ENCODE results near the gene CDC42SE2.
"Not testable (repeated sequence)": the region's sequence is repeated elsewhere in the genome, so short reads cannot be mapped to it uniquely, and the experiment has no call there.

Gene CDC42SE2

GRCh38 chr5:131279204-131279603, 15.4 kb downstream of the CDC42SE2 start:
- DNase-seq = no peak

- no peak for DNase-seq
Observed at GRCh38 chr5:131280417-131280816, 16.6 kb downstream of the CDC42SE2 start.

DNA sequence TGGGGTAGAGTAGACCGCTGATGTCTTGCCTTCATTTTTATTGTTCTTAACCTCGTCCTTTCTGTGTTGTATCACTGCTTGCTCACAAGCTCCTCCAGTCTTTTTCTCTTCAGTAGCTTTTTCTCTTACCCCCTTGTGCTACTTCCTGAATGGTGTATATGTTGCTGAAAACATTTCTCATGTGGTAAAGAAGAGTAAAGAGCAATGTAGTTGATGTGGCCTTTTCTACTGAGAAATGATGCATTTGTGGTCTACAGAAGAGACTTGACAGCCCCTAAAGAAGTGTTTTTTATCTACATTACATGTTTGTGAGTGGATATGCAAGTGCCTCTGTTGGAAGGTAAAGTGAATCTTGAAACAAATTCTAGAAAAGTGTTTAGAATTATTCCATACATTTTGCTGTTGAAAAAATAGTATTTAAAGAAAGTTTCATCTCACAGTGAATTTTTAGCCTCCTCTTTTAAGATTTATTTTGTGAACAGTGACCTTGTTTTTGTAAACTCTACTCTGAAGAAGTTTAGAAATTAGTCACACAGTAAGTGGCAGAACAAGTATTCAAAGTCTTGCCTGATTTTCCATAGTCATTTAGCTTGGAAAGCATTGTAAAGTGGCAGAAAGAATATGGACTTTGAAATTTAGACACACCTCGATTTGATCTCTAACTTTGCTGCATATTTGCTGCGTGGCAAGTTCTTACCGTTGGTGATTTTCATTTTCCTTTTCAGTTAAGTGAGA, 17.4 kb downstream of the CDC42SE2 start:
- DNase-seq = no peak

DNA sequence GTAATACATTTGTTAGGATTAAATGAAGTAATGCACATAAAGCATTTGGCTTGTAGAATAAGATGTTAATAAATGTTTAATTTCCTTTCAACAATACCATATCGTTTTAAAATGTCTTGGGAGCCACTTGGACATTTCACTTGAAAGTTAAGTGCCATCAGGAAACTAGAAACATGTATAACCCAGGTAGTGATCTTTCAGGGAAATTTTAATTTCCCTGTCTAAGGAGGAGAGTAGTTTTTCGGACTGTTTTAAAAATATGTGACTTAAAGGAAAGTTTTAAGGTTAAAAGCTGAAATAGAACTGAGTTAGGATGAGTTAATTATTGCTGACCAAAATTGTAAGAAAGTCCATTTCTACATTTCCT, 18.0 kb downstream of the CDC42SE2 start:
- DNase-seq = no peak

DNA sequence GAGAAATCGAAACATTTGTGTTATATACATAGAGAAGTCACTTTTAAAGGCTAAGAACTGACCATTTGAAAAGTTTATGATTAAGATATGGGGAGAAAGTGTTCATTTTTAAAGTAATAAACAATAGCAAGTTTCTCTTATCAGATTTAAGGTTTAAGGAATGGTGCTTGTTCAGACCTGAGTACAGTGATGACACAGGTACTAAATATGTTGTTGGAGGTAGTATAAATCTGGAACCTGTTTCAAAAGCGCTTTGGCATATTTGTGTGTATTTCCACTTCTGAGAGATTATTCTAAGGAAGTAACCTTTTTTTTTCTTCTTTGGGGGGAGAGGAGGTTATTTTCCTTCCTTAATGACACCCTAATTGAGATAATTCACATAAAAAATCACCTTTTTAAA, 18.4 kb downstream of the CDC42SE2 start:
- no peak for DNase-seq

DNA sequence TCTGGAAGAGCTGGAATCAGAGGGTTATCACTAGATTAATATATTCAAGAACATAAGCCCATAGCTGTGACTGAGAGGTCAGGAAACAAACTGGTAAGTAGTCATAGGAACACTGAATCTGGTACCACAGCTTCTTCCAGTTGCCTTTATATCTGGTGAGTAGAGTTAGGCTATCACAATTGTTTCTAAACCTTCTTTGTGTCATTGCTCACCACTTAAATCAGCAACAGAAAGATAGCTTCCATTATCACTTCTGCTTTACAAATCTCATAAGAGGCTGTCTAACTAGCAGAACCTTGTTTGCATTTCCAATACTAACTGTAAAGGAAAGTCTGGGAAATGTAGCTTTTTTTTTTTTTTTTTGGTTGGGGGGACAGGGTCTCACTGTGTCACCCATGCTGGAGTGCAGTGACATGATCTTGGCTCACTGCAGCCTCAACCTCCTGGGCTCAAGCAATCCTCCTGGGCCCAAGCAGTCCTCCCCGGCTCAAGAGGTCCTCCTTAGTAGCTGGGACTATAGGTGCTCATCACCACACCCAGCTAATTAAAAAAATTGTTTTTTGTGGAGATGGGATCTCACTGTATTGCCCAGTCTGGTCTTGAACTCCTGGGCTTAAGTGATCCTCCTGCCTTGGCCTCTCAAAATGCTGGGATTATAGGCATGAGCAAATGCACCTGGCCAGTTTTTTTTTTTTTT, 22.0 kb downstream of the CDC42SE2 start:
- no peak for DNase-seq

DNA sequence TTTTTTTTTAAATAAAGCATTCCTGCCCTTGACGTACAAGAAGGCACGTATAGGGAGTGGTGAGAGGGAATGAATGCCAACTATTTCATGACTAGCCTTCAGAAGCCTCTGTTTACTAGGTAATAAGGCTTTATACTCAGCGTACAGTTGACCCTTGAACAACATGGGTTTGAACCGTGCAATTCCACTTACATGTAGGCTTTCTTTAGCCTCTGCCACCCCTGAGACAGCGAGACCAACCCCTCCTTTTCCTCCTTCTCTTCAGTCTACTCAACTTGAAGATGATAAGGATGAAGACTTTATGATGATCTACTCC, 22.5 kb downstream of the CDC42SE2 start:
- DNase-seq = no peak

GRCh38 chr5:131288328-131288727, 24.5 kb downstream of the CDC42SE2 start:
- no peak for DNase-seq

GRCh38 chr5:131289738-131290137, 25.9 kb downstream of the CDC42SE2 start:
- no peak for DNase-seq

DNA sequence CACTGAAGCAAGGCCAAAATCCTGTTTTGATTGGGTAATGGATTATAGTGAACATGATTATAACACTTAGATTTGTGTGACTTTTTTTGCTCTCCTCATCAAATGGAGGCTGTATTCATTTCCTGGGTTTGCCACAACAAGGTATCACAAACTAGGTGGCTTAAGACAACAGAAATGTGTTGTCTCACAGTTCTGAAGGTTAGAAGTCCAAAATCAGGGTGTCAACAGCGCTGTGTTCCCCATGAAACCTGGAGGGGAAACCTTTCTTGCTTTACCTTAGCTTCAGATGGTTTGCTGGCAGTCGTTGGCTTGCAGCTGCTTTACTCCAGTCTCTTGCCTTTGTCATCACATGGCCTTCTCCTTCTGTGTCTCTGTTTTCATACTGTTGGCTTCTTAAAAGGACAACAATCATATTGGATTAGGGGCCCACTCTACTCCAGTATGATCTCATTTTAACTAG, 32.4 kb downstream of the CDC42SE2 start:
- DNase-seq = no peak

DNA sequence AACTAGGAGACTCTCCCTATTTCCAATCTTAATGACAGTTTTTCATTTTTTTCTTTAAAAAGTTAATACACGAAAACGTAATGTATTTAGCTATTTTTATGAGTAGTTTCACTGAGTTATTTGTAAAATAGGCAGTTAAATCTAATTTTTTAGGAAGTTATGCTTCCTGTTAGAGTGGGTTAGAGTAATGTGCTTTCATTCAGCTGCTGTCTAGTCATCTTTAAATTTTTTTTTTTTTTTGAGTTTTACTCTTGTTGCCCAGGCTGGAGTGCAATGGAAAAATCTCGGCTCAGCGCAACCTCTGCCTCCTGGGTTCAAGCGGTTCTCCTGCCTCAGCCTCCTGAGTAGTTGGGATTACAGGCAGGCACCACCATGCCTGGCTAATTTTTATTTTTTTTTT, 34.0 kb downstream of the CDC42SE2 start:
- DNase-seq = no peak

- no peak for DNase-seq
Observed at GRCh38 chr5:131299465-131299864, 35.6 kb downstream of the CDC42SE2 start.

DNA sequence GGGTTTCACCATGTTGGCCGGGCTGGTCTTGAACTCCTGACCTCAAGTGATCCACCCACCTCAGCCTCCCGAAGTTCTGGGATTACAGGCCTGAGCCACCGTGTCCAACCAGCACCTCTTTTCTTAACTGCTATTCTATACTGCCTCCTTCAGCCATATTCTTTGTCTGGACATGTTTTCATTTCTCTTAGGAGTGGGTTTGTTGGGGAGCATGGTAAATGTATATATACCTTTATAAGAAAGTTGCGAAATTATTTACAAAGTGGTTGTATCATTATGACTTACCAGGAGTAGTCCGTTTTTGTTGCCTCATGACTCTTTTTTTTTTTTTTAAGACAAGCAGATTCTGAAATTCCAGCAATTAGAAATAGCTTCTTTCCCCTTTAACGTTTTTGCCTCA, 38.7 kb downstream of the CDC42SE2 start:
- no peak for DNase-seq

DNA sequence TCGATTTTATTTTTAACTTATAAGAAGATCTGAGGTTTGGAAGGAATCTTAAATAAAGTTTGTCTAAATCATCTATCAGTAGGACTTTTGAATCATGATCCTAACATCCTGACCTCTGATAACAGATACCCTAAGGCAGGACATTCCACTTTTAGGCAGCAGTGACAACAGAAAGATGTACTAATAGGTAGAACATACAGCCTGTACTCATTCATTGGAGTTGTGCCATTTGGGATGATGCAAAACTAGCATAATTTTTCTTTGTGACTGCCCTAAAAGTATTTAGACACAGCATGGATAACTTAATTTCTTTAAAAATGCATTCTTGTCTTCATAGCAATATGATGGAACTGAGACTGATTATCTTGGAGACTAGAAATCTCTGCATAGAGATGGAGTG, 39.7 kb downstream of the CDC42SE2 start:
- no peak for DNase-seq

DNA sequence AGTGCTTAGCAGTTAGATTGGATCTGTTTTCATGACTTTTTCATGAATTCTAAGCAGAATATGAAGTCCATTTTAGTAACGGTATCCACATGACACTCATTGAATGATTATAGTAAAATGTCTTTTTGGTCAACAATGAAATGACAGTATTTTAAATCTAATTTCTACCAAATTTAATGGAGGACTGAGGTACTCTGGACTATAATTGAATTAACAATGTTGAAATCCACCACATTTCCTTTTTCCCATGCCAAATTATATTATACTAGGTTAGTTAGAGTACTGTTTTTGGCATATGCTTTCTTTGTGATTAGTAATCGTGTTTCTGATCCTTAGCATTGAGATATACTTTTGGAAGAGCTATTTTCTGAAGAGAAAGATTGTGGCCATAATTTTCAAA, 40.6 kb downstream of the CDC42SE2 start:
- no peak for DNase-seq

DNA sequence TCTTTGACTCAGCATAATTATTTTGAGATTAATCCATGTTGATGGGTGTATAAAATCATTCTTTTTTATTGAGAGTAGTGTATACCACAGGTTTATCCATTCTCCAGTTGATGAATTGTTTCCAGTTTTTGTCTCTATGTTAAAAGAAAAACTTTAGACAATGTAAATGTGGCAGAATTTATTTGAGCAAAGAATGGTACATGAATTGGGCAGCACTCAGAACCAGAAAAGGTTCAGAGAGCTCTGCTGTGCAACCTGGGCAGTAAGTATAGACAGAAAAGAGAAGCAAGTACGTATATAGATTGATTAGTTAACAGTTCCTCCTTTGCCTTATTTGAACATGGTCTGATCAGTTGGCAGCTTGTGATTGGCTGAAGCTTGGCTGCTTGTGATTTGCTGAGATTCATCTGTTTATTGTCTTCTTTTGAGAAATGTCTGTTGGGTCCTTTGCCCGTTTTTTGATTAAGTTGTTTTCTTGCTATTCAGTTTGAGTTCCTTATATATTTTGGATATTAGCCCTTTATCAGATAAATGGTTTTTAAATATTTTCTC, 41.4 kb downstream of the CDC42SE2 start:
- DNase-seq = no peak

DNA sequence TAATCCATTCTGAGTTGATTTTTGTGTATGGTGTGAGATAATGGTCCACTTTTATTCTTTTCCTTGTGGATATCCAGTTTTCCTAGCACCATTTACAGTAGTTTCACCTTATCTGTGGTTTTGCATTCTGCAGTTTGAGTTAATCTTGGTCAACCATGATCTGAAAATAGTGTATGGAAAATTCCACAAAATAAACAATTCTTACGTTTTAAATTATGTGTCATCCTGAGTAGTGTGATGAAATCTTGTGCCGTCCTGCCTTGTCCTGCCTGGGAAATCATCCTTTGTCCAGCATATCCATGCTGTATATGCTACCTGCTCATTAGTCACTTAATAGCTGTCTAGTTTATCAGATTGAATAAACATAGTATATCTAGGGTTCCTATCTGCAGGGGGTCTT, 42.1 kb downstream of the CDC42SE2 start:
- DNase-seq = no peak

- not testable (repeated sequence) for DNase-seq
Observed at GRCh38 chr5:131312235-131312772, 48.5 kb downstream of the CDC42SE2 start.

- DNase-seq = no peak
Observed at GRCh38 chr5:131316026-131316425, 52.2 kb downstream of the CDC42SE2 start.

DNA sequence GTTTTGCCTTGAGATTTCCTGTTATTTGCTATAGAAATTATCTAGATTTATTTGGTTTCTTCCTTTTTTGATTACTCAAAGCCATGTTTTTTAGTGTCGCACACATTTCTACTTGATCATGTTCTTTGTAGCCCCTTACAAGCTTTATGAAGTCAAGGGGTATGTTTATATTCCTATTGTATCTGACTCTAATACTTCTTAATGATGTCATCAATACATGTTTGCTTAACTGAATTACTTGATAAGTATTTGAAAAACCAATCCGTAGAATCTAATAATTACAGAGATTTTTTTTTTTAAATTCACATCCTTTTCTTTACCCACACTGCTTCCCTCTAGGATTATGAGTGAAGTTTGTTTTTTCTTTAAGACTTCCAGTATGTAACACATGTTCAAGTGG, 53.0 kb downstream of the CDC42SE2 start:
- no peak for DNase-seq

DNA sequence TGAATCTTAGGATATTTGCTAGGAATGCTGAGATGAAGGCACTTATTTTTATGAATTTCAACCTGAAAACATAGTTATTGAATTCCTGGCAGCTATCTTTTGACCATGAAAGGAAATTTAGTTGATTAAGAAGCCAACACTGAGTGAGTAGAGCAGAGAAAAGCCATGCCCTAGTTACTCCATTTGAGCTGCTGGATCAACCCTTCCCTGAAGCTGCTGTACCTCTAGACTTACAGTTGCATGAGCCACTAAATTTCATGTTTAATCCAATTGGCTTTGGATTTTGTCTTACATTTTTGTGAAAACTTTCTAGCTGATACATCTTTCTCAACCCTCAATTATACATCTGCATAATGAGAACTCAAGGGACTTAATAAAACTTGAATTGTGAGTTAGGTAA, 54.6 kb downstream of the CDC42SE2 start:
- no peak for DNase-seq

GRCh38 chr5:131321066-131321465, 57.2 kb downstream of the CDC42SE2 start:
- DNase-seq = no peak

GRCh38 chr5:131322926-131323325, 59.1 kb downstream of the CDC42SE2 start:
- no peak for DNase-seq

DNA sequence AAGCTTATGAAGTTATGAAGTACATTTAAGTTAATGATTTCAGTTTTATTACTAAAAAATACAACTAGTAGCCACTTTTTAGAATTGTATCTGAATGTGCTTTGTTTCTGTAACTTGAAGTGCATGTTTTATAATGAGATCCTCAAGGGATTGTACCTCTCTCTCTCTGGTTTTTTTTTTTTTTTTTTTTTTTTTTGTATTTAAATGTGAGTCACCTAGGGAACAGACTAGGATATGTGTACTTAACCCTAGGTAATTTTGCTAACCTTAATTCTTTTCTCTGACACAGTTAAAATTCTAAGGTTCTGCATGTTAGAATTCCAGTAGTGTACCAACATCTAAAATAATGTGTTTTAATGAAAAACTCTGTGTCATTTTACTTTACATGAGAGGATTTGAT, 59.5 kb downstream of the CDC42SE2 start:
- DNase-seq = no peak
